ENCODE results near the gene COX7A2L. TPM values are rescaled to one million over a fixed set of nuclear protein-coding genes. Genes with fewer than 3 reads are reported as not detected.

The COX7A2L gene
- total RNA-seq, 1 experiment from 2014 or later: 132 TPM

DNA sequence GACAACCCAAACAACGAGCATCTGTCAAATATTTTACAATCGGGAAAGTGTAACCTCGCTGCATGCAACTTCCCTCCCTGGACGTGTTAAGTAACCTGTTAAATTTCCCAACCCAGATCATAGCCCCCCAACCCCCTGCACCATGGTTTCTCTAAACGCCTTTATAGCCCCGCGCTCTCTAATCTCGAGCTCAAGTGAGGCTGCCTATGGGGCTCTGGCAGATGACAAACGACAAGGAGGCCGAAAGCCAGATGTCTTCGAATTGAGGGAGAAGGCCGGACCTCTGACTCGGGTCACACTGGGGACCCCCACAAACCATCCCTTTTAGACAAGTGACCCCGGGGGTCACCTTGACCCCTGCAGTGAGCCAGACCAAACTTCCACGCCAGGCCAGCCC is 526 bp downstream of the COX7A2L start:
- H3K9me3 ChIP-seq (ENCODE audit: control insufficient read depth, insufficient read depth, low read depth, low read length): no peaks in the 10 kb centered on the region
- ATAC-seq: no peak
- in situ Hi-C loops (cut with HindIII; ENCODE audit: low pct_unique_long_range_greater_than_20kb, low sequenced_read_pairs): no loop called here
- intact Hi-C loops (cut with micrococcal nuclease; ENCODE audit: unreplicated experiment): no loop called here
- peak overlapping the region; percentile 94 to 97 for H3K4me3 ChIP-seq (ENCODE audit: low read depth in 2 of 2, low read length in 2 of 2)
- TF ChIP-seq, protein P1, sequence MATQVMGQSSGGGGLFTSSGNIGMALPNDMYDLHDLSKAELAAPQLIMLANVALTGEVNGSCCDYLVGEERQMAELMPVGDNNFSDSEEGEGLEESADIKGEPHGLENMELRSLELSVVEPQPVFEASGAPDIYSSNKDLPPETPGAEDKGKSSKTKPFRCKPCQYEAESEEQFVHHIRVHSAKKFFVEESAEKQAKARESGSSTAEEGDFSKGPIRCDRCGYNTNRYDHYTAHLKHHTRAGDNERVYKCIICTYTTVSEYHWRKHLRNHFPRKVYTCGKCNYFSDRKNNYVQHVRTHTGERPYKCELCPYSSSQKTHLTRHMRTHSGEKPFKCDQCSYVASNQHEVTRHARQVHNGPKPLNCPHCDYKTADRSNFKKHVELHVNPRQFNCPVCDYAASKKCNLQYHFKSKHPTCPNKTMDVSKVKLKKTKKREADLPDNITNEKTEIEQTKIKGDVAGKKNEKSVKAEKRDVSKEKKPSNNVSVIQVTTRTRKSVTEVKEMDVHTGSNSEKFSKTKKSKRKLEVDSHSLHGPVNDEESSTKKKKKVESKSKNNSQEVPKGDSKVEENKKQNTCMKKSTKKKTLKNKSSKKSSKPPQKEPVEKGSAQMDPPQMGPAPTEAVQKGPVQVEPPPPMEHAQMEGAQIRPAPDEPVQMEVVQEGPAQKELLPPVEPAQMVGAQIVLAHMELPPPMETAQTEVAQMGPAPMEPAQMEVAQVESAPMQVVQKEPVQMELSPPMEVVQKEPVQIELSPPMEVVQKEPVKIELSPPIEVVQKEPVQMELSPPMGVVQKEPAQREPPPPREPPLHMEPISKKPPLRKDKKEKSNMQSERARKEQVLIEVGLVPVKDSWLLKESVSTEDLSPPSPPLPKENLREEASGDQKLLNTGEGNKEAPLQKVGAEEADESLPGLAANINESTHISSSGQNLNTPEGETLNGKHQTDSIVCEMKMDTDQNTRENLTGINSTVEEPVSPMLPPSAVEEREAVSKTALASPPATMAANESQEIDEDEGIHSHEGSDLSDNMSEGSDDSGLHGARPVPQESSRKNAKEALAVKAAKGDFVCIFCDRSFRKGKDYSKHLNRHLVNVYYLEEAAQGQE (IDR thresholded peaks at IDR 0.05; ENCODE audit: insufficient read depth in 1 of 2, low read depth in 2 of 2, low read length in 1 of 2): no peak
- TF ChIP-seq, protein P2, sequence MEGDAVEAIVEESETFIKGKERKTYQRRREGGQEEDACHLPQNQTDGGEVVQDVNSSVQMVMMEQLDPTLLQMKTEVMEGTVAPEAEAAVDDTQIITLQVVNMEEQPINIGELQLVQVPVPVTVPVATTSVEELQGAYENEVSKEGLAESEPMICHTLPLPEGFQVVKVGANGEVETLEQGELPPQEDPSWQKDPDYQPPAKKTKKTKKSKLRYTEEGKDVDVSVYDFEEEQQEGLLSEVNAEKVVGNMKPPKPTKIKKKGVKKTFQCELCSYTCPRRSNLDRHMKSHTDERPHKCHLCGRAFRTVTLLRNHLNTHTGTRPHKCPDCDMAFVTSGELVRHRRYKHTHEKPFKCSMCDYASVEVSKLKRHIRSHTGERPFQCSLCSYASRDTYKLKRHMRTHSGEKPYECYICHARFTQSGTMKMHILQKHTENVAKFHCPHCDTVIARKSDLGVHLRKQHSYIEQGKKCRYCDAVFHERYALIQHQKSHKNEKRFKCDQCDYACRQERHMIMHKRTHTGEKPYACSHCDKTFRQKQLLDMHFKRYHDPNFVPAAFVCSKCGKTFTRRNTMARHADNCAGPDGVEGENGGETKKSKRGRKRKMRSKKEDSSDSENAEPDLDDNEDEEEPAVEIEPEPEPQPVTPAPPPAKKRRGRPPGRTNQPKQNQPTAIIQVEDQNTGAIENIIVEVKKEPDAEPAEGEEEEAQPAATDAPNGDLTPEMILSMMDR (IDR thresholded peaks at IDR 0.05): no peak
- TF ChIP-seq SIN3A (IDR thresholded peaks at IDR 0.05; ENCODE audit: borderline replicate concordance, insufficient read depth, low read depth, low read length): no peak
- no peak for TF ChIP-seq TCF7L2 (IDR thresholded peaks at IDR 0.05; ENCODE audit: low read depth, low read length)
- TF ChIP-seq POLR2AphosphoS5 (IDR thresholded peaks at IDR 0.05; ENCODE audit: low read depth, low read length): no peak
- H3K4me1 ChIP-seq (ENCODE audit: control insufficient read depth, insufficient read depth, low read length): peaks cover 7% of the 10 kb centered on the region; the same call in 1 of the 2 replicates
- ChIA-PET POLR2A (interaction anchor here (0.6 kb wide), 2 partner anchors 147 to 219 kb away, joined by 4 to 11 read pairs; no protein-coding TSS in a partner anchor), CTCF (no interaction called here)
- no TSS peak for BruUV-seq (replicated peaks)
- H3K36me3 ChIP-seq (ENCODE audit: control insufficient read depth, insufficient read depth, low read length): peaks cover 6% of the 10 kb centered on the region; the same call in 1 of the 2 replicates
- peak overlapping the region; percentile 88 for H3K27ac ChIP-seq (ENCODE audit: low read length)
- H3K27me3 ChIP-seq (ENCODE audit: control insufficient read depth, insufficient read depth, low read length): no peaks in the 10 kb centered on the region
- DNase-seq (ENCODE audit: low read depth, low spot score): no peak

DNA sequence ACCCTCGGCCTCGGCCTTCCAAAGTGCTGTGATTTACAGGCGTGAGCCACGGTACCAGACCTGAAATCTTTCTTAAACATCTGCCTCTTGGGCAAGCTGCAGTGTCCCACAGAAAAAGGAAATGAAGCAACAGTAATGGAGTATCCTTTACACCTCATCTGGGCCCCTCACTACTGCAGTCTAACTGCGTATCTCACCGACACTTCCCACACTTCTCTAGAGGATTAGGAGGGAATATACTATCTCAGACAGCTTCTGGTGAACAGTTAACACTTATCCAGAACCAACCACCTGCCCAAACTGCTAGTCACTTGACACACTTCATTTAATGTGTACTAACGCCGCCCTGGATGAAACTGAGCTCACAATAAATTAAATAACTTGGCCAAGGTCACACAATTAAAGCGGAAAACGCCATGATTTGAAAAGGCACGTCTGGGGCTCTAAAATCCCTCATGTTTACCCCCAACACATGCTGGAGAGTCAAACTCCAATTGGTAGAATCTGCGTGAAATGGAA is 993 bp downstream of the COX7A2L start:
- POLR2A ChIA-PET: interaction anchor here (0.6 kb wide), 2 partner anchors 147 to 219 kb away, joined by 4 to 11 read pairs; no protein-coding TSS in a partner anchor

More for the DNA sequence above, 993 bp downstream of the COX7A2L start:
- Histone ChIP-seq H3K27me3 (ENCODE audit: control insufficient read depth, insufficient read depth, low read length) (no peaks in the 10 kb centered on the region), H3K4me3 (ENCODE audit: low read depth in 2 of 2, low read length in 2 of 2) (peak overlapping the region; percentile 94 to 97), H3K9me3 (ENCODE audit: control insufficient read depth, insufficient read depth, low read depth, low read length) (no peaks in the 10 kb centered on the region), H3K4me1 (ENCODE audit: control insufficient read depth, insufficient read depth, low read length) (peaks cover 7% of the 10 kb centered on the region; the same call in 1 of the 2 replicates), H3K36me3 (ENCODE audit: control insufficient read depth, insufficient read depth, low read length) (peaks cover 6% of the 10 kb centered on the region; the same call in 1 of the 2 replicates), H3K27ac (ENCODE audit: low read length) (peak overlapping the region; percentile 88)
- BruUV-seq (replicated peaks): TSS peak; percentile 90
- intact Hi-C loops (cut with micrococcal nuclease; ENCODE audit: unreplicated experiment) (no loop called here), in situ Hi-C loops (cut with HindIII; ENCODE audit: low pct_unique_long_range_greater_than_20kb, low sequenced_read_pairs) (no loop called here)
- ATAC-seq (no peak), DNase-seq (ENCODE audit: low read depth, low spot score) (no peak)
- TF ChIP-seq, protein P2 (IDR thresholded peaks at IDR 0.05): no peak
- TF ChIP-seq, protein P1 (IDR thresholded peaks at IDR 0.05; ENCODE audit: insufficient read depth in 1 of 2, low read depth in 2 of 2, low read length in 1 of 2): no peak
- TF ChIP-seq SIN3A (IDR thresholded peaks at IDR 0.05; ENCODE audit: borderline replicate concordance, insufficient read depth, low read depth, low read length) (no peak), TCF7L2 (IDR thresholded peaks at IDR 0.05; ENCODE audit: low read depth, low read length) (no peak), POLR2AphosphoS5 (IDR thresholded peaks at IDR 0.05; ENCODE audit: low read depth, low read length) (no peak)
- CTCF ChIA-PET: no interaction called here

All from Panc1 (cell line).